GM12878 (cell line): ENCODE measurements around the gene ASTL. TPM values are rescaled to one million over a fixed set of nuclear protein-coding genes. Genes with fewer than 3 reads are reported as not detected.

Source experiments
- ATAC-seq: fragments of 200-7000 bp; cut with Tn5 transposase; 3 replicates; pipeline ENCODE4 v1.9.1; 2020; ENCODE audit warnings: mild to moderate bottlenecking, moderate library complexity
- BruUV-seq: library from RNA; stranded (reverse); fragments of 400-500 nt; replicated peaks from 2 replicates; lab custom pipeline; 2021; lab: Mats Ljungman, UMichigan
- CTCF ChIA-PET: fragments of 300-600 bp; sonication (Branson Sonifier 250); formaldehyde crosslinking; extraction: SDS; loops from one replicate; lab custom pipeline; 2021; ENCODE audit warnings: inconsistent platforms; lab: Yijun Ruan, JAX
- POLR2A ChIA-PET: fragments of 350-600 bp; formaldehyde crosslinking; extraction: SDS; loops from one replicate; lab custom pipeline; 2021; ENCODE audit warnings: inconsistent platforms; lab: Charles Lee
- RAD21 ChIA-PET: fragments of 300-600 bp; sonication (Branson Sonifier 250); formaldehyde crosslinking; loops from one replicate; lab custom pipeline; 2023; ENCODE audit warnings: antibody characterized with exemption; ENCODE audit not compliant: unreplicated experiment; lab: Charles Lee
- SMC1A ChIA-PET: fragments of 300-600 bp; sonication (Branson Sonifier 250); formaldehyde crosslinking; loops from one replicate; lab custom pipeline; 2023; ENCODE audit not compliant: unreplicated experiment, uncharacterized antibody; lab: Charles Lee
- DNase-seq: peaks from one replicate; pipeline ENCODE4 v3.0.0-alpha.2; 2011; ENCODE audit warnings: low read depth, low spot score
- FAIRE-seq: peaks from 3 replicates; lab custom pipeline; 2011; peaks lifted over from hg19 to GRCh38; lab: Jason Lieb, UNC
- H2AFZ ChIP-seq: 2 replicates; pipeline ENCODE4 v1.6.0; 2011; ENCODE audit warnings: low read depth, low read length, control low read depth; ENCODE audit not compliant: control insufficient read depth
- H3K27ac ChIP-seq: 2 replicates; pipeline ENCODE4 v1.5.1; 2011; ENCODE audit warnings: control low read depth; ENCODE audit not compliant: control insufficient read depth, insufficient read depth
- H3K27me3 ChIP-seq, 2 experiments: replicated peaks in 1 of 2; 2 replicates each; pipeline versions ENCODE4 v1.6.0 to v1.6.1; 2011; ENCODE audit warnings: low read length in 1 of 2; ENCODE audit not compliant: control insufficient read depth in 2 of 2, insufficient read depth in 2 of 2
- H3K36me3 ChIP-seq, 2 experiments: 2 replicates each; pipeline ENCODE4 v1.5.1; 2011; ENCODE audit warnings: low read length in 1 of 2; ENCODE audit not compliant: control insufficient read depth in 2 of 2, insufficient read depth in 2 of 2
- H3K4me1 ChIP-seq: 2 replicates; pipeline ENCODE4 v1.6.1; 2011; ENCODE audit warnings: mild to moderate bottlenecking, low read length, moderate library complexity, mixed read lengths; ENCODE audit not compliant: control insufficient read depth, insufficient read depth
- H3K4me2 ChIP-seq: 2 replicates; pipeline ENCODE4 v1.6.0; 2011; ENCODE audit warnings: control low read depth; ENCODE audit not compliant: control insufficient read depth, insufficient read depth
- H3K4me3 ChIP-seq: fragments of 200-600 bp; sonication (generic); 2 replicates; pipeline ENCODE4 v1.5.1; 2016
- H3K79me2 ChIP-seq: 2 replicates; pipeline ENCODE4 v1.6.0; 2011; ENCODE audit warnings: low read length; ENCODE audit not compliant: control insufficient read depth, insufficient read depth
- H3K9ac ChIP-seq: 2 replicates; pipeline ENCODE4 v1.8.0; 2011; ENCODE audit warnings: low read length, control low read depth, mixed read lengths; ENCODE audit not compliant: control insufficient read depth, insufficient read depth
- H3K9me3 ChIP-seq: replicated peaks from 3 replicates; pipeline ENCODE4 v1.5.1; 2011; ENCODE audit warnings: mild to moderate bottlenecking, low read length; ENCODE audit not compliant: control insufficient read depth, insufficient read depth
- H4K20me1 ChIP-seq: 2 replicates; pipeline ENCODE4 v1.6.0; 2011; ENCODE audit not compliant: control insufficient read depth, insufficient read depth
- E2F8 ChIP-seq: fragments of 450-650 bp; IDR thresholded peaks from 2 replicates; pipeline ENCODE4 v1.6.1; 2018; ENCODE audit warnings: mild to moderate bottlenecking, low read depth, moderate library complexity; ENCODE audit not compliant: partially characterized antibody
- EP300 ChIP-seq, 2 experiments: fragments of 150-350 bp in 1 of 2; IDR thresholded peaks; 2 replicates each; pipeline ENCODE4 v1.6.1; 2011 to 2012; ENCODE audit warnings: low read depth in 2 of 2, low read length in 2 of 2, borderline replicate concordance in 1 of 2, improper control_type of control experiment in 1 of 2, inconsistent platforms in 1 of 2; ENCODE audit not compliant: control insufficient read depth in 1 of 2
- GATAD2B ChIP-seq: fragments of 450-650 bp; conservative IDR thresholded peaks from 2 replicates; pipeline ENCODE4 v1.6.1; 2017; ENCODE audit warnings: low read depth, mild to moderate bottlenecking, moderate library complexity
- HDAC6 ChIP-seq: fragments of 200-600 bp; sonication (generic); IDR thresholded peaks from one replicate; pipeline ENCODE4 v1.8.0; 2017; ENCODE audit warnings: antibody characterized with exemption; ENCODE audit not compliant: unreplicated experiment
- NR2C2 ChIP-seq: IDR thresholded peaks from 2 replicates; pipeline ENCODE4 v1.6.1; 2011; ENCODE audit warnings: borderline replicate concordance, low read depth; ENCODE audit not compliant: control insufficient read depth, insufficient read length
- POLR2AphosphoS5 ChIP-seq: IDR thresholded peaks from 2 replicates; pipeline ENCODE4 v1.6.1; 2011; ENCODE audit warnings: mild to moderate bottlenecking, low read length, inconsistent platforms
- SUZ12 ChIP-seq: fragments of 200-600 bp; sonication (generic); IDR thresholded peaks from one replicate; pipeline ENCODE4 v1.6.1; 2018; ENCODE audit warnings: antibody characterized with exemption, mild to moderate bottlenecking; ENCODE audit not compliant: unreplicated experiment
- WGBS: methylation state at CpG from one replicate; pipeline ENCODE4 v1.1.6; 2016; ENCODE audit warnings: low lambda C conversion rate; ENCODE audit not compliant: insufficient replicate concordance, insufficient coverage; ENCODE audit errors: missing lambda C conversion rate; 5-methylcytosine and 5-hydroxymethylcytosine counted together
- in situ Hi-C: fragments of 300-500 bp; cut with MboI; formaldehyde crosslinking; loops from 9 replicates; pipeline ENCODE4 v1.14.3; 2018; ENCODE audit warnings: mixed read lengths
- intact Hi-C: fragments of 100-400 bp; cut with micrococcal nuclease; formaldehyde crosslinking; loops from one replicate; pipeline ENCODE4 v1.14.2; 2022; ENCODE audit not compliant: unreplicated experiment
- polyA plus RNA-seq, 11 experiments: library from polyadenylated mRNA; depleted of rRNA in 4 of 11; unstranded in 6 of 11; stranded (reverse) in 5 of 11; fragments of >200 nt; fragmentation: Nextera tagmentation in 4 of 11; fragmentation: Illumina TruSeq in 1 of 11; extraction: Ambion mirVana in 4 of 11; extraction: Trizol in 1 of 11; gene quantifications; 1 replicate in 1 of 11; 2 replicates in 10 of 11; pipeline versions ENCODE4 v1.2.1 to v1.2.3, GENCODE V29; 2011 to 2016; ENCODE audit warnings: inconsistent platforms in 2 of 11, missing spikeins in 2 of 11, low read depth in 1 of 11
- total RNA-seq, 4 experiments: library from RNA; depleted of rRNA in 3 of 4; stranded (reverse); fragments of >200 nt in 3 of 4; fragmentation: Illumina TruSeq in 1 of 4; extraction: Trizol in 1 of 4; gene quantifications; 2 replicates each; pipeline versions ENCODE4 v1.2.1 to v1.2.3, GENCODE V29; 2013 to 2021

Gene ASTL
- total and polyA plus RNA-seq, 10 of the 15 experiments (the other 5 are each of a cell fraction or from before 2014, with no cell fraction given): 0.18 to 1.0 (median 0.38) TPM; not detected in 4

DNA sequence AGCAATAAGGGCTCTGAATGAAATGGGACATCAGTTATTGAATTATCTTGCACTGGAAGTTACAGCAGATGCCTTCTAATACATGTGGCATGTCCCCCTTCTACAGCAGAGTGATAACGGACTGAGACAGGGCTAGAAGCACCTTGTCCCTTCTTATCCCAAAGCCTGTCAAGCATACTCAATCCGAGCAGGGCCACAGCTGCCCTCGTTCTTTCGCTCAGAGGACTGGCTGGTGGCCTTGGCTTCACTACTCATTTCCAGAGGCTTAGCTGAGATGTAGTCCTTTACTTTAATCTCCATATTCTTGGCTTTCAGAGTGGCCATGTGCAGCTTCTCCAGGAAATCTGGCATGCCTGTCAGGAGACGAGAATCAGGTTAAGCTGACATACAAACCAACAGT is 48.3 kb upstream of the ASTL start:
- Histone ChIP-seq H3K79me2 (no peaks in the 10 kb centered on the region), H3K4me3 (no peak overlapping the region), H3K9me3 (no peaks in the 10 kb centered on the region), H3K9ac (no peak overlapping the region), H3K4me2 (no peak overlapping the region), H3K27me3 (no peaks in the 10 kb centered on the region), H3K27ac (no peak overlapping the region), H2AFZ (no peak overlapping the region), H3K4me1 (peaks cover 2% of the 10 kb centered on the region; the same call in 1 of the 2 replicates), H3K36me3 (peaks cover 11 to 37% of the 10 kb centered on the region in 2 experiments), H4K20me1 (no peaks in the 10 kb centered on the region)
- ATAC-seq (no peak), FAIRE-seq (no peak), DNase-seq (no peak)
- ChIA-PET POLR2A (interaction anchor here (0.6 to 0.8 kb wide), 4 partner anchors 19 to 548 kb away, joined by 3 to 6 read pairs (median 4); no protein-coding TSS in a partner anchor), RAD21 (no interaction called here), SMC1A (no interaction called here), CTCF (interaction anchor here (1.5 to 3.0 kb wide), 3 partner anchors 12 to 48 kb away, joined by 3 to 15 read pairs (median 6); partner anchors contain the start of gene ASTL)
- TF ChIP-seq NR2C2 (no peak), EP300 (IDR thresholded peaks at IDR 0.05; ENCODE audit: borderline replicate concordance in 1 of 2, control insufficient read depth in 1 of 2, low read depth in 2 of 2, low read length in 2 of 2) (no peak), POLR2AphosphoS5 (no peak), SUZ12 (no peak), GATAD2B (no peak), HDAC6 (no peak), E2F8 (no peak)
- BruUV-seq: no TSS peak
- in situ Hi-C loops: no loop called here
- intact Hi-C loops: no loop called here
- 100% methylated on average over 5 of the region's 5 CpGs for WGBS
